Endodermal cell (in vitro differentiated cells): ENCODE data around the gene EMX1. TPM values are rescaled to one million over a fixed set of nuclear protein-coding genes. Genes with fewer than 3 reads are reported as not detected.

Source experiments
- DNase-seq: peaks from one replicate; pipeline ENCODE4 v3.0.0-alpha.2; 2017
- H3K27ac ChIP-seq: 2 replicates; pipeline ENCODE4 v1.5.1; 2013; ENCODE audit warnings: mild to moderate bottlenecking, low read depth, low read length, moderate library complexity
- H3K27me3 ChIP-seq: 2 replicates; pipeline ENCODE4 v1.6.1; 2013; ENCODE audit warnings: mild to moderate bottlenecking, low read length, moderate library complexity; ENCODE audit not compliant: insufficient read depth, control insufficient read depth, poor library complexity, severe bottlenecking
- H3K36me3 ChIP-seq: 2 replicates; pipeline ENCODE4 v1.7.0; 2013; ENCODE audit warnings: mild to moderate bottlenecking, low read length, moderate library complexity; ENCODE audit not compliant: control insufficient read depth, insufficient read depth
- H3K4me1 ChIP-seq: one replicate; pipeline ENCODE4 v1.7.0; 2013; ENCODE audit warnings: low read length; ENCODE audit not compliant: control insufficient read depth, insufficient read depth
- H3K4me3 ChIP-seq: 2 replicates; pipeline ENCODE4 v1.5.1; 2013; ENCODE audit warnings: mild to moderate bottlenecking, low read length, moderate library complexity
- H3K9ac ChIP-seq: 2 replicates; pipeline ENCODE4 v1.6.1; 2013; ENCODE audit warnings: mild to moderate bottlenecking, low read length, moderate library complexity; ENCODE audit not compliant: poor library complexity, severe bottlenecking; ENCODE audit errors: extremely low read depth
- H3K9me3 ChIP-seq: 2 replicates; pipeline ENCODE4 v1.6.1; 2013; ENCODE audit warnings: mild to moderate bottlenecking, low read length, moderate library complexity; ENCODE audit not compliant: control insufficient read depth
- H3K27ac Mint-ChIP-seq: 2 replicates; pipeline ENCODE4 v1.8.0; 2020; ENCODE audit warnings: mixed read lengths
- H3K27me3 Mint-ChIP-seq: 2 replicates; pipeline ENCODE4 v1.8.0; 2021; ENCODE audit warnings: mild to moderate bottlenecking, mixed read lengths; ENCODE audit not compliant: insufficient read depth
- H3K36me3 Mint-ChIP-seq: 2 replicates; pipeline ENCODE4 v1.8.0; 2020; ENCODE audit warnings: low read depth, mixed read lengths
- H3K4me1 Mint-ChIP-seq: 2 replicates; pipeline ENCODE4 v1.8.0; 2020; ENCODE audit warnings: mixed read lengths
- H3K4me3 Mint-ChIP-seq: 2 replicates; pipeline ENCODE4 v1.8.0; 2020; ENCODE audit warnings: mild to moderate bottlenecking, moderate library complexity, mixed read lengths
- H3K9me3 Mint-ChIP-seq: 2 replicates; pipeline ENCODE4 v1.8.0; 2020; ENCODE audit warnings: mild to moderate bottlenecking, mixed read lengths
- CTCF ChIP-seq: fragments of 200-600 bp; sonication (generic); conservative IDR thresholded peaks from 2 replicates; pipeline ENCODE4 v1.5.0; 2021; ENCODE audit warnings: antibody characterized with exemption, mild to moderate bottlenecking
- WGBS, 2 experiments: methylation state at CpG; one replicate each; pipeline versions ENCODE4 v1.1.5 to v1.1.7; 2013; ENCODE audit warnings: missing lambda C conversion rate in 2 of 2, mixed read lengths in 1 of 2; ENCODE audit not compliant: insufficient coverage in 1 of 2, insufficient read length in 1 of 2; 5-methylcytosine and 5-hydroxymethylcytosine counted together
- total RNA-seq, 2 donors: library from RNA; stranded (reverse); fragmentation: NEBNext Ultra II Directional in 1 of 2; extraction: Animal tissue kit (Norgen Biotek cat#: 25700) in 1 of 2; gene quantifications; 2 replicates in 1 of 2; 3 replicates in 1 of 2; pipeline ENCODE4 v1.2.1, GENCODE V29; 2021

Gene EMX1
- total RNA-seq, 2 donors from 2014 or later: 0.35 to 1.1 TPM

GRCh38 chr2:72974436-72974754 is 57.1 kb downstream of the EMX1 start:
- Mint-ChIP-seq H3K27me3 (no peaks in the 10 kb centered on the region), H3K4me1 (peaks cover 18% of the 10 kb centered on the region), H3K4me3 (no peak overlapping the region), H3K9me3 (no peaks in the 10 kb centered on the region), H3K36me3 (peaks cover 2% of the 10 kb centered on the region), H3K27ac (no peak overlapping the region)
- no peak for DNase-seq
- no peak overlapping the region for H3K4me3 ChIP-seq
- H3K27ac ChIP-seq: no peak overlapping the region
- no peaks in the 10 kb centered on the region for H3K27me3 ChIP-seq
- H3K4me1 ChIP-seq: no peaks in the 10 kb centered on the region
- 76% methylated on average over 2 of the region's 2 CpGs; no CpG with 5 or more reads in 1 of the 2 experiments for WGBS, 2 experiments
- TF ChIP-seq CTCF: no peak
- no peak overlapping the region for H3K9ac ChIP-seq
- no peaks in the 10 kb centered on the region for H3K9me3 ChIP-seq
- no peaks in the 10 kb centered on the region for H3K36me3 ChIP-seq

GRCh38 chr2:72975017-72975416 is 57.7 kb downstream of the EMX1 start:
- Histone ChIP-seq H3K4me3 (no peak overlapping the region), H3K36me3 (no peaks in the 10 kb centered on the region), H3K9ac (no peak overlapping the region), H3K9me3 (no peaks in the 10 kb centered on the region), H3K27me3 (no peaks in the 10 kb centered on the region), H3K27ac (no peak overlapping the region), H3K4me1 (no peaks in the 10 kb centered on the region)
- no peak for TF ChIP-seq CTCF
- no peak overlapping the region for H3K4me3 Mint-ChIP-seq
- no peak overlapping the region for H3K27ac Mint-ChIP-seq
- no peaks in the 10 kb centered on the region for H3K9me3 Mint-ChIP-seq
- H3K27me3 Mint-ChIP-seq: no peaks in the 10 kb centered on the region
- H3K36me3 Mint-ChIP-seq: no peaks in the 10 kb centered on the region
- no peak for DNase-seq
- WGBS, 2 experiments: 44 to 54% methylated on average over 3 of the region's 3 CpGs
- peaks cover 13% of the 10 kb centered on the region for H3K4me1 Mint-ChIP-seq

GRCh38 chr2:72979896-72980295 is 62.6 kb downstream of the EMX1 start:
- Histone ChIP-seq H3K36me3 (no peaks in the 10 kb centered on the region), H3K27me3 (no peaks in the 10 kb centered on the region), H3K9me3 (no peaks in the 10 kb centered on the region), H3K9ac (no peak overlapping the region), H3K4me3 (no peak overlapping the region), H3K4me1 (no peaks in the 10 kb centered on the region), H3K27ac (no peak overlapping the region)
- Mint-ChIP-seq H3K27me3 (no peaks in the 10 kb centered on the region), H3K4me1 (peaks cover 3% of the 10 kb centered on the region), H3K9me3 (no peaks in the 10 kb centered on the region), H3K4me3 (no peak overlapping the region), H3K27ac (no peak overlapping the region), H3K36me3 (no peaks in the 10 kb centered on the region)
- WGBS, 2 experiments: 96 to 100% methylated on average over 1 to 2 of the region's 3 CpGs
- TF ChIP-seq CTCF: no peak
- DNase-seq: no peak
